Measurements from ENCODE around the gene ATE1. TPM values are rescaled to one million over a fixed set of nuclear protein-coding genes. Genes with fewer than 3 reads are reported as not detected.

ATE1 gene
- total and polyA plus RNA-seq, 2 donors (not counting 3 experiments of a cell fraction or from before 2014, with no cell fraction given), result 8.7 to 27.1 TPM

DNA sequence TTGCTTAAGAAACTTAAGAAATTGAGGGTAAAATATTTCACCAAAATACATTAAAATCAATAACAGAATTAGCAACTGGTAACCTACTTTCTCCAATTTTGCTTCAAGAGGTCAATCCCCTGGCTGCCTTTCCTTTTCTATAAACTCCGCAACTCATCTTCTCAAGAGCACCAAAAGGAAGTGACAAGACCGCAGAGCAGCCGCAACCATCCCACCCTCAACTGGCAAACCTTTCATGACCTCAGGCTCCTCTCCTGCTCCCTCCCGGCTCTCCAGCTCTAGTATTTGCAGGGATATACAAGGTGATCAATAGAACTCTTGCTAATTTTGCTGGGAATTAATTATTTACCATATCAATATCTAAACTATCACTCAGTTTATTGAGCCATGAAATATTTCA, 88.9 kb downstream of the ATE1 start:
- Histone ChIP-seq H3K9me1 (replicated peaks; ENCODE audit: control insufficient read depth, extremely low read depth, insufficient read depth, low read length) (no peaks in the 10 kb centered on the region), H3K9ac (replicated peaks; ENCODE audit: extremely low read depth, insufficient read depth, low read length) (no peak overlapping the region), H4K20me1 (replicated peaks; ENCODE audit: control insufficient read depth, extremely low read depth, insufficient read depth, low read length) (no peaks in the 10 kb centered on the region), H3K27me3 (ENCODE audit: control insufficient read depth in 2 of 2, insufficient read depth in 2 of 2, low read length in 2 of 2) (no peaks in the 10 kb centered on the region), H3K79me2 (ENCODE audit: control insufficient read depth, insufficient read depth, low read length) (no peaks in the 10 kb centered on the region), H3K9me3 (replicated peaks; ENCODE audit: control insufficient read depth, insufficient read depth, low read length) (no peaks in the 10 kb centered on the region), H2AFZ (ENCODE audit: low read depth, low read length) (no peak overlapping the region), H3K4me2 (ENCODE audit: insufficient read depth, low read length) (no peak overlapping the region), H3K36me3 (ENCODE audit: control insufficient read depth in 2 of 2, extremely low read depth in 1 of 2, insufficient read depth in 2 of 2, low read length in 2 of 2) (no peaks in the 10 kb centered on the region), H3K4me1 (ENCODE audit: control insufficient read depth, extremely low read depth, insufficient read depth, low read length) (no peaks in the 10 kb centered on the region), H3K27ac (ENCODE audit: insufficient read depth, low read depth, low read length) (no peak overlapping the region), H3K4me3 (replicated peaks in 1 of 3; ENCODE audit: insufficient read depth in 1 of 3, low read depth in 1 of 3, low read length in 3 of 3) (no peak overlapping the region)
- DNase-seq (ENCODE audit: low read depth, low spot score) (no peak), FAIRE-seq (no peak)
- TF ChIP-seq, protein P1, sequence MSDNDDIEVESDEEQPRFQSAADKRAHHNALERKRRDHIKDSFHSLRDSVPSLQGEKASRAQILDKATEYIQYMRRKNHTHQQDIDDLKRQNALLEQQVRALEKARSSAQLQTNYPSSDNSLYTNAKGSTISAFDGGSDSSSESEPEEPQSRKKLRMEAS (IDR thresholded peaks at IDR 0.05; ENCODE audit: insufficient read depth, insufficient read length), result no peak
- TF ChIP-seq EZH2 (IDR thresholded peaks at IDR 0.05; ENCODE audit: borderline replicate concordance, low read depth, low read length, severe bottlenecking), result no peak
- no peak for TF ChIP-seq MYC (IDR thresholded peaks at IDR 0.05; ENCODE audit: low read depth, low read length)
- TF ChIP-seq GATA2 (IDR thresholded peaks at IDR 0.05; ENCODE audit: insufficient read depth, insufficient read length, low read depth, low read length), result no peak
- TF ChIP-seq, protein P2, sequence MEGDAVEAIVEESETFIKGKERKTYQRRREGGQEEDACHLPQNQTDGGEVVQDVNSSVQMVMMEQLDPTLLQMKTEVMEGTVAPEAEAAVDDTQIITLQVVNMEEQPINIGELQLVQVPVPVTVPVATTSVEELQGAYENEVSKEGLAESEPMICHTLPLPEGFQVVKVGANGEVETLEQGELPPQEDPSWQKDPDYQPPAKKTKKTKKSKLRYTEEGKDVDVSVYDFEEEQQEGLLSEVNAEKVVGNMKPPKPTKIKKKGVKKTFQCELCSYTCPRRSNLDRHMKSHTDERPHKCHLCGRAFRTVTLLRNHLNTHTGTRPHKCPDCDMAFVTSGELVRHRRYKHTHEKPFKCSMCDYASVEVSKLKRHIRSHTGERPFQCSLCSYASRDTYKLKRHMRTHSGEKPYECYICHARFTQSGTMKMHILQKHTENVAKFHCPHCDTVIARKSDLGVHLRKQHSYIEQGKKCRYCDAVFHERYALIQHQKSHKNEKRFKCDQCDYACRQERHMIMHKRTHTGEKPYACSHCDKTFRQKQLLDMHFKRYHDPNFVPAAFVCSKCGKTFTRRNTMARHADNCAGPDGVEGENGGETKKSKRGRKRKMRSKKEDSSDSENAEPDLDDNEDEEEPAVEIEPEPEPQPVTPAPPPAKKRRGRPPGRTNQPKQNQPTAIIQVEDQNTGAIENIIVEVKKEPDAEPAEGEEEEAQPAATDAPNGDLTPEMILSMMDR (IDR thresholded peaks at IDR 0.05; ENCODE audit: extremely low read depth in 1 of 2, insufficient read depth in 1 of 2, low read depth in 1 of 2, low read length in 2 of 2), result no peak
- TF ChIP-seq JUN (IDR thresholded peaks at IDR 0.05; ENCODE audit: borderline replicate concordance, insufficient read depth, insufficient read length, low read depth), result no peak
- TF ChIP-seq POLR2AphosphoS5 (IDR thresholded peaks at IDR 0.05; ENCODE audit: insufficient read depth, low read depth, low read length), result no peak
- no peak for TF ChIP-seq FOS (IDR thresholded peaks at IDR 0.05; ENCODE audit: borderline replicate concordance, insufficient read depth, low read length)
- TF ChIP-seq POLR2A (IDR thresholded peaks at IDR 0.05; ENCODE audit: low read depth, low read length), result no peak
- POLR2A ChIA-PET, result no interaction called here
- CTCF ChIA-PET, result no interaction called here
- dilution Hi-C loops (cut with MboI; ENCODE audit: extremely low pct_ligation_motif_present, low sequenced_read_pairs) (no loop called here), intact Hi-C loops (cut with micrococcal nuclease) (no loop called here)
- no TSS peak for BruUV-seq (replicated peaks)
